IMR-90 (cell line): ENCODE measurements around the gene CALN1.

Source experiments
- CTCF ChIP-seq: conservative IDR thresholded peaks from 2 replicates; pipeline ENCODE4 v1.5.1; 2012; ENCODE audit warnings: mild to moderate bottlenecking, low read depth, low read length, improper control_type of control experiment
- ELK1 ChIP-seq: fragments of 150-350 bp; IDR thresholded peaks from 2 replicates; pipeline ENCODE4 v1.6.1; 2016; ENCODE audit warnings: low read depth, mild to moderate bottlenecking, low read length, moderate library complexity, borderline replicate concordance
- POLR2A ChIP-seq: IDR thresholded peaks from 2 replicates; pipeline ENCODE4 v1.6.1; 2012; ENCODE audit warnings: mild to moderate bottlenecking, low read depth, low read length
- RFX5 ChIP-seq: IDR thresholded peaks from 2 replicates; pipeline ENCODE4 v1.8.0; 2012; ENCODE audit warnings: low read depth, mild to moderate bottlenecking, low read length, moderate library complexity
- SMC3 ChIP-seq: fragments of 150-350 bp; IDR thresholded peaks from 2 replicates; pipeline ENCODE4 v1.6.1; 2016; ENCODE audit warnings: low read depth, mild to moderate bottlenecking, antibody characterized with exemption, low read length, moderate library complexity
- USF2 ChIP-seq: fragments of 150-350 bp; IDR thresholded peaks from 2 replicates; pipeline ENCODE4 v1.6.1; 2017; ENCODE audit warnings: mild to moderate bottlenecking, antibody characterized with exemption, low read length, low read depth

- TF ChIP-seq SMC3: no peak
- TF ChIP-seq CTCF: no peak
- no peak for TF ChIP-seq USF2
- no peak for TF ChIP-seq RFX5
- no peak for TF ChIP-seq POLR2A
- no peak for TF ChIP-seq ELK1
These were observed 178.1 kb downstream of the CALN1 start for GRCh38 chr7:72234086-72234485.
